Smooth muscle cell (in vitro differentiated cells): ENCODE data around the gene RASAL2. TPM values are rescaled to one million over a fixed set of nuclear protein-coding genes. Genes with fewer than 3 reads are reported as not detected.

Source experiments
- DNase-seq: peaks from one replicate; lab custom pipeline; 2025; ENCODE audit not compliant: unreplicated experiment; lab: John Stamatoyannopoulos, UW
- H2AFZ ChIP-seq: fragments of 200-600 bp; sonication (generic); 2 replicates; pipeline ENCODE4 v1.6.0; 2016; ENCODE audit warnings: antibody characterized with exemption, low read depth, mild to moderate bottlenecking
- H3F3A ChIP-seq: fragments of 200-600 bp; sonication (generic); 2 replicates; pipeline ENCODE4 v1.6.0; 2017; ENCODE audit warnings: antibody characterized with exemption, low read depth
- H3K27ac ChIP-seq: fragments of 200-600 bp; sonication (generic); 2 replicates; pipeline ENCODE4 v1.5.1; 2016; ENCODE audit warnings: low read depth, mild to moderate bottlenecking
- H3K27me3 ChIP-seq: fragments of 200-600 bp; sonication (generic); 2 replicates; pipeline ENCODE4 v1.6.1; 2016; ENCODE audit warnings: low read depth, mild to moderate bottlenecking
- H3K36me3 ChIP-seq: fragments of 200-600 bp; sonication (generic); 2 replicates; pipeline ENCODE4 v1.5.1; 2016; ENCODE audit warnings: low read depth
- H3K4me1 ChIP-seq: fragments of 200-600 bp; sonication (generic); 2 replicates; pipeline ENCODE4 v1.5.1; 2016; ENCODE audit warnings: low read depth
- H3K4me2 ChIP-seq: fragments of 200-600 bp; sonication (generic); 2 replicates; pipeline ENCODE4 v1.6.0; 2016; ENCODE audit warnings: mild to moderate bottlenecking
- H3K4me3 ChIP-seq: fragments of 200-600 bp; sonication (generic); 2 replicates; pipeline ENCODE4 v1.5.1; 2016; ENCODE audit warnings: mild to moderate bottlenecking
- H3K79me2 ChIP-seq: fragments of 200-600 bp; sonication (generic); 2 replicates; pipeline ENCODE4 v1.6.0; 2016; ENCODE audit warnings: low read depth, mild to moderate bottlenecking
- H3K9ac ChIP-seq: fragments of 200-600 bp; sonication (generic); 2 replicates; pipeline ENCODE4 v1.6.0; 2016; ENCODE audit warnings: low read depth
- H3K9me3 ChIP-seq: fragments of 200-600 bp; sonication (generic); replicated peaks from 2 replicates; pipeline ENCODE4 v1.5.1; 2016; ENCODE audit warnings: low read depth
- H4K20me1 ChIP-seq: fragments of 200-600 bp; sonication (generic); 2 replicates; pipeline ENCODE4 v1.6.0; 2016; ENCODE audit warnings: low read depth
- WGBS: methylation state at CpG from one replicate; pipeline ENCODE4 v1.1.7; 2016; ENCODE audit warnings: low lambda C conversion rate; 5-methylcytosine and 5-hydroxymethylcytosine counted together
- polyA plus RNA-seq: library from polyadenylated mRNA; unstranded; fragments of >200 nt; fragmentation: Nextera tagmentation; extraction: Ambion mirVana; gene quantifications from 2 replicates; pipeline ENCODE4 v1.2.1, GENCODE V29; 2016
- total RNA-seq: library from RNA; depleted of rRNA; stranded (reverse); fragments of >200 nt; gene quantifications from 2 replicates; pipeline ENCODE4 v1.2.3, GENCODE V29; 2014
- TF ChIP-seq, protein P1 (sequence below): fragments of 200-600 bp; sonication (generic); IDR thresholded peaks from 2 replicates; pipeline ENCODE4 v1.5.1; 2017; ENCODE audit warnings: borderline replicate concordance, mild to moderate bottlenecking, antibody characterized with exemption; ENCODE audit not compliant: insufficient read depth, poor library complexity, severe bottlenecking

RASAL2 gene
- total and polyA plus RNA-seq, 2 experiments from 2014 or later, result 4.3 to 17.6 TPM

DNA sequence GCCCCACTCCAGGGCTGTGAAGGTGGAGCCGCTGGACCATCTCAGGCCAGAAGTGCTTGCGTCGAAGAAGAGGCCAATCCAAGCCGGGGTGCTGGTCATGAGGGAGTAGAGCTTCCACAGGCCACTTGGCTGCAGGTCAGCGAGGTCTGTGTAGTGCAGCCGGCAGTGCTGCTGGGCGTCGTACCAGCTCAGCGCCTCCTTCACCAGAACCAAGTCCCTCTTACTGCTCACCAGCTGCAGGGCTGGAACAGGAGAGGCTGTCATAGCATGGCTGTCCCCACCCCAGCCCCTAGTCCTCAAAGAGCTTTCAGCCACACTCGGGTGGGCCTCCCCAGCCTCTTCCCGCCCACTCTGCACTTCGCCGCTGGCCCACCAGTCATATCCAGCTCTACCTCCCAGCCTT lies 400.7 kb downstream of the RASAL2 start:
- H3F3A ChIP-seq, result no peaks in the 10 kb centered on the region
- H3K36me3 ChIP-seq, result no peaks in the 10 kb centered on the region
- DNase-seq, result no peak
- H3K9ac ChIP-seq, result no peak overlapping the region
- 92% methylated on average over 13 of the region's 13 CpGs for WGBS
- TF ChIP-seq, protein P1, sequence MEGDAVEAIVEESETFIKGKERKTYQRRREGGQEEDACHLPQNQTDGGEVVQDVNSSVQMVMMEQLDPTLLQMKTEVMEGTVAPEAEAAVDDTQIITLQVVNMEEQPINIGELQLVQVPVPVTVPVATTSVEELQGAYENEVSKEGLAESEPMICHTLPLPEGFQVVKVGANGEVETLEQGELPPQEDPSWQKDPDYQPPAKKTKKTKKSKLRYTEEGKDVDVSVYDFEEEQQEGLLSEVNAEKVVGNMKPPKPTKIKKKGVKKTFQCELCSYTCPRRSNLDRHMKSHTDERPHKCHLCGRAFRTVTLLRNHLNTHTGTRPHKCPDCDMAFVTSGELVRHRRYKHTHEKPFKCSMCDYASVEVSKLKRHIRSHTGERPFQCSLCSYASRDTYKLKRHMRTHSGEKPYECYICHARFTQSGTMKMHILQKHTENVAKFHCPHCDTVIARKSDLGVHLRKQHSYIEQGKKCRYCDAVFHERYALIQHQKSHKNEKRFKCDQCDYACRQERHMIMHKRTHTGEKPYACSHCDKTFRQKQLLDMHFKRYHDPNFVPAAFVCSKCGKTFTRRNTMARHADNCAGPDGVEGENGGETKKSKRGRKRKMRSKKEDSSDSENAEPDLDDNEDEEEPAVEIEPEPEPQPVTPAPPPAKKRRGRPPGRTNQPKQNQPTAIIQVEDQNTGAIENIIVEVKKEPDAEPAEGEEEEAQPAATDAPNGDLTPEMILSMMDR, result no peak
- H2AFZ ChIP-seq, result no peak overlapping the region
- H3K27me3 ChIP-seq, result no peaks in the 10 kb centered on the region
- H3K4me2 ChIP-seq, result no peak overlapping the region
- H4K20me1 ChIP-seq, result no peaks in the 10 kb centered on the region
- no peaks in the 10 kb centered on the region for H3K9me3 ChIP-seq
- H3K27ac ChIP-seq, result no peak overlapping the region
- H3K4me3 ChIP-seq, result no peak overlapping the region
- no peaks in the 10 kb centered on the region for H3K4me1 ChIP-seq
- no peaks in the 10 kb centered on the region for H3K79me2 ChIP-seq

DNA sequence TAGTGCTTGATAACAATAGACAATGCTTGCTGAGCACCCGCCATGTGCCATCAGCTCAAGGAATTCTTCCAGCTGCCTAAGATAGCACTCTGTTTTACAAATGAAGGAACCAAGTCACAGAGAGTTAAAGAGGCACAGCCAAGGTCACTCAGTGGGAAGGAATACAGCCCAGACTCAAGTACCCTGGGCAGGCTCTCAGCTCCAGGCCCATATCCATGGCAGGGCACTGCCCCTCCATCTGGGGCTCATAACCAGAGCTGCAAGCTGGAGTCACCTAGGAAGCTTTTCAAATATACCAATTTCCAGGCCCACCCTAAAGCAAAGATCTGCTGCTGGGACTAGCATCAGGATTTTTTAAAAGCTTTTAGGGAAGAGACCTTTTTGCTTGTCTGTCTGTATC lies 401.3 kb downstream of the RASAL2 start:
- Histone ChIP-seq H4K20me1 (no peaks in the 10 kb centered on the region), H3K27ac (no peak overlapping the region), H3K79me2 (no peaks in the 10 kb centered on the region), H3K4me2 (no peak overlapping the region), H2AFZ (no peak overlapping the region), H3K4me1 (no peaks in the 10 kb centered on the region), H3K9ac (no peak overlapping the region), H3K9me3 (no peaks in the 10 kb centered on the region), H3K4me3 (no peak overlapping the region), H3K36me3 (no peaks in the 10 kb centered on the region), H3F3A (no peaks in the 10 kb centered on the region), H3K27me3 (no peaks in the 10 kb centered on the region)
- no peak for DNase-seq
- WGBS, result 94% methylated on average over 1 of the region's 1 CpG
- TF ChIP-seq, protein P1, result no peak

DNA sequence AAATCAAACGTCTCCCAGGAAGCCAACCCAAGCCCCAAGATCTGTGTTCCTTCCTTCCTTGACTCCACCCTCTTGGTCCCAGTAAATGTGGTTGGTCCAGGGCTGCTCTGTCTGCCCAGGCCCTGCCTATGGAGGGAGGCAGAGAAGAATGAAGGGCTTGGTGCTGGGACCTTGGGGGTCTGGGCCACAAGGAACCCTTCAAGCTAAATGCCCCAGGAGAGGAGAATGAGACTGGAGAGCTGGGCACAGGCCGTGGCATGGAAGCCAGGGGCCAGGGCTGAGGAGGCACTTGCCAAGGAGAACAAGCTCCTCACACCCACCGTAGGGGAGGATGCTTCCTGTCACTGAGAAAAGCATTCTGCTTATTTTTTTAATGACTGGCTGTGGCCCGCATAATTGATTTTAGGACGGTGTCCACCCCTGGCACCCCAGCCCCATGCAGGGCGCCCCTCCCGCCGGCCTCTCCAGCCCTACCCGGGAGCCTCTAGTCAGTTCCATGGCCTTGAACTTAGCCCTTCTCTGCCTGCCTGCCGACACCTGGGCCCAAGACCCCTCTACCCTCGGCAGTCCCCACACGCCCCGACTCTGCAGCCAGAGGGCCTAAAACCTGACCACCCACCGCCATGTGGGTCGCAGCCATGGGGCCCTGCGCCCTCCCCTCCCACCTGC lies 402.0 kb downstream of the RASAL2 start:
- TF ChIP-seq, protein P1, result no peak
- no peaks in the 10 kb centered on the region for H3K36me3 ChIP-seq
- no peaks in the 10 kb centered on the region for H3K27me3 ChIP-seq
- H3K4me3 ChIP-seq, result no peak overlapping the region
- H2AFZ ChIP-seq, result no peak overlapping the region
- 88% methylated on average over 13 of the region's 16 CpGs for WGBS
- H3K27ac ChIP-seq, result no peak overlapping the region
- H3K9ac ChIP-seq, result no peak overlapping the region
- DNase-seq, result no peak
- no peaks in the 10 kb centered on the region for H3K4me1 ChIP-seq
- H3K79me2 ChIP-seq, result no peaks in the 10 kb centered on the region
- H4K20me1 ChIP-seq, result no peaks in the 10 kb centered on the region
- no peaks in the 10 kb centered on the region for H3F3A ChIP-seq
- no peaks in the 10 kb centered on the region for H3K9me3 ChIP-seq
- H3K4me2 ChIP-seq, result no peak overlapping the region

DNA sequence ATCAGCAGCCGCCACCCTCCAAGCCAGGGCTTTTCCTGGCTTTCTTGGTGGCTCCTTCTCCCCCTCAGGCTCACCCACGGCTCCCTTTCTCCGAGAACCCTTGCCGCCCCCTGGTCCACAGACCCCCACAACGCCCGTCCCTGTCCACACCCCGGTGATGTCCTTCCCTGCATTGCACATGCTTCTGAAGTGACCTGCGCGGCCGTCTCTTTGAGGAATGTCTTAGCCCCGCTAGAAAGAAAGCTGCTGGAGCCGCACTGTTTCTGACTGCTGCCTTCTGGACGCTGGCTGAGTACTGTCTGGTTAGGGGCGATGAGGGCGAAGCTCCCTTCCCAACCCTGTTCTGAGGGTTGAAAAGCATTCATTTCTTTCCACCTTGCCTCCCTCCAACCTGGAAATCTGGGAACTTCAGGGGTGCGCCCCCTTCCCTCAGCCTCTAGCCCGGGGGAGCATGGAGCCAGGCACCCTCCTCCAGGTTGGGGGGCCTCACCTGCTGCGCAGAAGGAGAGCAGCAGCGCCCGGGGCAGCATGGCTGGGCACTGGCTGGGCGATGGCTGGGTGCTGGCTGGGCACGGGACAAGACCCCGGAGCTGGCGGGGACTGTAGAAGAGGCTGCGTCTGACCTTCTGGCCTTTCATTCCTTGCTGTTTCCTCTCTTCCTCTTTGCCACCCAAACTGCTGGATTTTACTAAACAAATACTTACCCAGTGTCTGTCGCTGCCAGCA lies 402.7 kb downstream of the RASAL2 start, which contains the start of gene CLEC20A:
Gene CLEC20A, minus strand, starts transcription at position 555 of the 726 bp plus-strand sequence. Its CDS starts 25 bp downstream, at position 530.
- no peaks in the 10 kb centered on the region for H3K27me3 ChIP-seq
- TF ChIP-seq, protein P1, result no peak
- no peak within 1 kb of the TSS for H3K4me2 ChIP-seq
- no peaks in the 10 kb centered on the region for H3K79me2 ChIP-seq
- WGBS, result 97% methylated on average over 26 of the region's 26 CpGs
- DNase-seq, result no peak
- H3K36me3 ChIP-seq, result no peaks in the 10 kb centered on the region
- H3F3A ChIP-seq, result no peaks in the 10 kb centered on the region
- H3K9me3 ChIP-seq, result no peaks in the 10 kb centered on the region
- H3K4me1 ChIP-seq, result no peaks in the 10 kb centered on the region
- H3K4me3 ChIP-seq, result no peak within 1 kb of the TSS
- no peak within 1 kb of the TSS for H3K9ac ChIP-seq
- no peak within 1 kb of the TSS for H2AFZ ChIP-seq
- no peak within 1 kb of the TSS for H3K27ac ChIP-seq
- no peaks in the 10 kb centered on the region for H4K20me1 ChIP-seq
